HepG2 (cell line): ENCODE data around the gene TMEM86B. TPM values are rescaled to one million over a fixed set of nuclear protein-coding genes. Genes with fewer than 3 reads are reported as not detected.

Experiments used
- FOXA3 ChIP-seq: IDR thresholded peaks from 2 replicates; pipeline ENCODE4 v1.6.1; 2016; ENCODE audit warnings: missing genetic modification reagents, missing compliant biosample characterization
- GATAD2A ChIP-seq: IDR thresholded peaks from 2 replicates; pipeline ENCODE4 v1.6.1; 2016
- GTF2F1 ChIP-seq: fragments of 150-350 bp; IDR thresholded peaks from 2 replicates; pipeline ENCODE4 v1.6.1; 2014; ENCODE audit warnings: low read length
- GZF1 ChIP-seq: sonication (generic); formaldehyde crosslinking; IDR thresholded peaks from 2 replicates; pipeline ENCODE4 v1.5.1; 2020; ENCODE audit warnings: mild to moderate bottlenecking, missing genetic modification reagents
- KAT2B ChIP-seq: fragments of 150-350 bp; IDR thresholded peaks from 2 replicates; pipeline ENCODE4 v1.6.1; 2014; ENCODE audit warnings: low read depth, low read length, borderline replicate concordance
- KDM2A ChIP-seq: sonication (generic); formaldehyde crosslinking; IDR thresholded peaks from 2 replicates; pipeline ENCODE4 v1.4.0; 2020; ENCODE audit warnings: low read depth, missing genetic modification reagents, borderline replicate concordance
- MIER2 ChIP-seq: IDR thresholded peaks from 2 replicates; pipeline ENCODE4 v1.6.1; 2016; ENCODE audit warnings: missing biosample characterization, missing genetic modification reagents
- NR3C1 ChIP-seq: sonication (generic); formaldehyde crosslinking; IDR thresholded peaks from 2 replicates; pipeline ENCODE4 v1.4.0; 2020; ENCODE audit warnings: missing genetic modification reagents
- PRDM15 ChIP-seq: sonication (generic); formaldehyde crosslinking; IDR thresholded peaks from 2 replicates; pipeline ENCODE4 v1.4.0; 2020; ENCODE audit warnings: missing genetic modification reagents
- REL ChIP-seq: sonication (generic); formaldehyde crosslinking; conservative IDR thresholded peaks from 2 replicates; pipeline ENCODE4 v1.8.0; 2022; ENCODE audit warnings: mild to moderate bottlenecking, missing genetic modification reagents, moderate library complexity
- SIX1 ChIP-seq: sonication (generic); formaldehyde crosslinking; IDR thresholded peaks from 2 replicates; pipeline ENCODE4 v1.4.0; 2020; ENCODE audit warnings: missing genetic modification reagents, borderline replicate concordance
- SMAD3 ChIP-seq: sonication (generic); formaldehyde crosslinking; IDR thresholded peaks from 2 replicates; pipeline ENCODE4 v1.4.0; 2020; ENCODE audit warnings: missing genetic modification reagents
- SRF ChIP-seq: IDR thresholded peaks from 2 replicates; pipeline ENCODE4 v1.6.1; 2011; ENCODE audit warnings: mild to moderate bottlenecking, low read depth, low read length, moderate library complexity
- TCF7L2 ChIP-seq: IDR thresholded peaks from 2 replicates; pipeline ENCODE4 v1.6.1; 2011; ENCODE audit warnings: mild to moderate bottlenecking, low read depth, low read length, moderate library complexity
- THAP11 ChIP-seq: IDR thresholded peaks from 2 replicates; pipeline ENCODE4 v1.6.1; 2016; ENCODE audit warnings: missing biosample characterization, missing genetic modification reagents
- THAP9 ChIP-seq: sonication (generic); formaldehyde crosslinking; IDR thresholded peaks from 2 replicates; pipeline ENCODE4; 2020; ENCODE audit warnings: missing genetic modification reagents, mild to moderate bottlenecking, borderline replicate concordance
- THRA ChIP-seq: sonication (generic); formaldehyde crosslinking; IDR thresholded peaks from 2 replicates; pipeline ENCODE4 v1.4.0; 2020; ENCODE audit warnings: missing genetic modification reagents, borderline replicate concordance
- YEATS2 ChIP-seq: sonication (generic); formaldehyde crosslinking; IDR thresholded peaks from 2 replicates; pipeline ENCODE4 v1.4.0; 2020; ENCODE audit warnings: missing genetic modification reagents, borderline replicate concordance
- ZKSCAN1 ChIP-seq: fragments of 150-350 bp; IDR thresholded peaks from 2 replicates; pipeline ENCODE4 v1.6.1; 2014; ENCODE audit warnings: low read length
- ZMYM3 ChIP-seq: sonication (generic); formaldehyde crosslinking; IDR thresholded peaks from 2 replicates; pipeline ENCODE4 v1.5.1; 2020; ENCODE audit warnings: mild to moderate bottlenecking, missing genetic modification reagents
- ZNF468 ChIP-seq: sonication (generic); formaldehyde crosslinking; IDR thresholded peaks from 2 replicates; pipeline ENCODE4 v1.8.0; 2022; ENCODE audit warnings: mild to moderate bottlenecking, moderate library complexity, missing genetic modification reagents
- ZNF501 ChIP-seq: sonication (generic); formaldehyde crosslinking; IDR thresholded peaks from 2 replicates; pipeline ENCODE4 v1.5.1; 2020; ENCODE audit warnings: mild to moderate bottlenecking, moderate library complexity, missing genetic modification reagents
- polyA plus RNA-seq, 8 experiments: library from polyadenylated mRNA; depleted of rRNA in 3 of 8; stranded (reverse) in 7 of 8; unstranded in 1 of 8; fragments of >200 nt; fragmentation: Illumina TruSeq in 4 of 8; extraction: Trizol in 4 of 8; gene quantifications; 2 replicates each; pipeline versions ENCODE4 v1.2.1 to v1.2.3, GENCODE V29; 2011 to 2016; ENCODE audit warnings: low read depth in 4 of 8, missing spikeins in 1 of 8, mixed read lengths in 1 of 8; ENCODE audit not compliant: insufficient read depth in 1 of 8
- total RNA-seq, 5 experiments: library from RNA; depleted of rRNA; stranded (reverse); fragments of >200 nt; fragmentation: Illumina TruSeq; extraction: Trizol; gene quantifications; 2 replicates each; pipeline ENCODE4 v1.2.3, GENCODE V29; 2016; ENCODE audit warnings: low read depth in 1 of 5
- TF ChIP-seq, protein P1 (sequence below): fragments of 450-650 bp; IDR thresholded peaks from 2 replicates; pipeline ENCODE4 v1.6.1; 2016

TMEM86B gene
- total and polyA plus RNA-seq, 2 of the 13 experiments (the other 11 are each of a cell fraction or from before 2014, with no cell fraction given): 7.7 to 9.6 TPM

DNA sequence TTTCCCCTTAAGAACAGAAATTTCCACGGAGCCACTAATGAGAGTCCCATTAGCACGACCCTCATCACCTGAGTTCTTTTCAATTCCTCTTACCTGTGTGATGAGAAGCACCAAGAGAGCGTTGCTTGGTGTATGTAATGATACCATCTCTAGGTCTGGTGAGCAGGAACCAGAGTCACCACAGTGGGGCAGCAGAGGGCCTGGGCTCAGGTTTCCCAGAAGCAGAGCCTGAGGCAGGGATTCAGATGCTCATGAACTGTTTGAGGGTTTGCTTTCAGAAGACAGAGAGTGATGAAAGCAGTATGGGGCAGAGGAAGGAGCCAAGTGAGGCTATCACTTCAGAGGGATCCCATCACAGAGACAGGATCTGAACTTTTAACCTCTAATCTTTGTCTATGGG lies 16.1 kb downstream of the TMEM86B start (continued):
- TF ChIP-seq GZF1 (CRISPR knock-in tag) (no peak), REL (CRISPR knock-in tag) (no peak), FOXA3 (CRISPR knock-in tag) (0 out of 2 replicates have a peak, but pooled peaks have one; percentile 14), THRA (CRISPR knock-in tag) (0 out of 2 replicates have a peak, but pooled peaks have one; percentile 18), THAP11 (peak; percentile 56), TCF7L2 (no peak), KDM2A (CRISPR knock-in tag) (peak; percentile 56; the same call in 1 of the 2 replicates), GATAD2A (CRISPR knock-in tag) (peak; percentile 45; the same call in 1 of the 2 replicates), KAT2B (no peak), GTF2F1 (no peak), PRDM15 (CRISPR knock-in tag) (peak; percentile 79; the same call in 1 of the 2 replicates), SIX1 (CRISPR knock-in tag) (peak; percentile 77; the same call in 1 of the 2 replicates), NR3C1 (CRISPR knock-in tag) (no peak), ZNF468 (CRISPR knock-in tag) (no peak), THAP9 (CRISPR knock-in tag) (no peak), ZNF501 (peak; percentile 71), SMAD3 (peak; percentile 31; the same call in 1 of the 2 replicates), SRF (0 out of 2 replicates have a peak, but pooled peaks have one; percentile 24), ZKSCAN1 (0 out of 2 replicates have a peak, but pooled peaks have one; percentile 26), MIER2 (peak; percentile 55; the same call in 1 of the 2 replicates), ZMYM3 (CRISPR knock-in tag) (no peak), YEATS2 (CRISPR knock-in tag) (no peak)
- TF ChIP-seq, protein P1, sequence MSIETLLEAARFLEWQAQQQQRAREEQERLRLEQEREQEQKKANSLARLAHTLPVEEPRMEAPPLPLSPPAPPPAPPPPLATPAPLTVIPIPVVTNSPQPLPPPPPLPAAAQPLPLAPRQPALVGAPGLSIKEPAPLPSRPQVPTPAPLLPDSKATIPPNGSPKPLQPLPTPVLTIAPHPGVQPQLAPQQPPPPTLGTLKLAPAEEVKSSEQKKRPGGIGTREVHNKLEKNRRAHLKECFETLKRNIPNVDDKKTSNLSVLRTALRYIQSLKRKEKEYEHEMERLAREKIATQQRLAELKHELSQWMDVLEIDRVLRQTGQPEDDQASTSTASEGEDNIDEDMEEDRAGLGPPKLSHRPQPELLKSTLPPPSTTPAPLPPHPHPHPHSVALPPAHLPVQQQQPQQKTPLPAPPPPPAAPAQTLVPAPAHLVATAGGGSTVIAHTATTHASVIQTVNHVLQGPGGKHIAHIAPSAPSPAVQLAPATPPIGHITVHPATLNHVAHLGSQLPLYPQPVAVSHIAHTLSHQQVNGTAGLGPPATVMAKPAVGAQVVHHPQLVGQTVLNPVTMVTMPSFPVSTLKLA: no peak
